ENCODE data around the gene MAPT. TPM values are rescaled to one million over a fixed set of nuclear protein-coding genes. Genes with fewer than 3 reads are reported as not detected.

MAPT gene
- total RNA-seq, 2 experiments from 2014 or later: 0.69 to 0.74 TPM

DNA sequence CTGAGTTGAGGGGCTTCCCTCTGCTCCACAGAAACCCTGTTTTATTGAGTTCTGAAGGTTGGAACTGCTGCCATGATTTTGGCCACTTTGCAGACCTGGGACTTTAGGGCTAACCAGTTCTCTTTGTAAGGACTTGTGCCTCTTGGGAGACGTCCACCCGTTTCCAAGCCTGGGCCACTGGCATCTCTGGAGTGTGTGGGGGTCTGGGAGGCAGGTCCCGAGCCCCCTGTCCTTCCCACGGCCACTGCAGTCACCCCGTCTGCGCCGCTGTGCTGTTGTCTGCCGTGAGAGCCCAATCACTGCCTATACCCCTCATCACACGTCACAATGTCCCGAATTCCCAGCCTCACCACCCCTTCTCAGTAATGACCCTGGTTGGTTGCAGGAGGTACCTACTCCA lies 130.7 kb downstream of the MAPT start:
- peaks cover 14% of the 10 kb centered on the region for H3K4me1 Mint-ChIP-seq
- H3K36me3 Mint-ChIP-seq: peaks cover 6% of the 10 kb centered on the region
- no peak for ATAC-seq (ENCODE audit: low read depth)
- no peak overlapping the region for H3K27ac Mint-ChIP-seq
- no peaks in the 10 kb centered on the region for H3K27me3 Mint-ChIP-seq
- H3K4me3 Mint-ChIP-seq: no peak overlapping the region
- no peak for DNase-seq
- POLR2A ChIA-PET: no interaction called here
- no peaks in the 10 kb centered on the region for H3K9me3 Mint-ChIP-seq

DNA sequence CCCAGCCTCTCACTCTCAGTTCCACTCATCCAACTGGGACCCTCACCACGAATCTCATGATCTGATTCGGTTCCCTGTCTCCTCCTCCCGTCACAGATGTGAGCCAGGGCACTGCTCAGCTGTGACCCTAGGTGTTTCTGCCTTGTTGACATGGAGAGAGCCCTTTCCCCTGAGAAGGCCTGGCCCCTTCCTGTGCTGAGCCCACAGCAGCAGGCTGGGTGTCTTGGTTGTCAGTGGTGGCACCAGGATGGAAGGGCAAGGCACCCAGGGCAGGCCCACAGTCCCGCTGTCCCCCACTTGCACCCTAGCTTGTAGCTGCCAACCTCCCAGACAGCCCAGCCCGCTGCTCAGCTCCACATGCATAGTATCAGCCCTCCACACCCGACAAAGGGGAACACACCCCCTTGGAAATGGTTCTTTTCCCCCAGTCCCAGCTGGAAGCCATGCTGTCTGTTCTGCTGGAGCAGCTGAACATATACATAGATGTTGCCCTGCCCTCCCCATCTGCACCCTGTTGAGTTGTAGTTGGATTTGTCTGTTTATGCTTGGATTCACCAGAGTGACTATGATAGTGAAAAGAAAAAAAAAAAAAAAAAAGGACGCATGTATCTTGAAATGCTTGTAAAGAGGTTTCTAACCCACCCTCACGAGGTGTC lies 131.3 kb downstream of the MAPT start:
- ATAC-seq (ENCODE audit: low read depth): no peak
- Mint-ChIP-seq H3K36me3 (peaks cover 7% of the 10 kb centered on the region), H3K4me3 (no peak overlapping the region), H3K27ac (peak overlapping the region; percentile 52), H3K4me1 (peaks cover 10% of the 10 kb centered on the region), H3K27me3 (no peaks in the 10 kb centered on the region), H3K9me3 (no peaks in the 10 kb centered on the region)
- POLR2A ChIA-PET: interaction anchor here (0.7 kb wide), 1 partner anchor 187 kb away, joined by 5 read pairs; no protein-coding TSS in a partner anchor
- DNase-seq: no peak

DNA sequence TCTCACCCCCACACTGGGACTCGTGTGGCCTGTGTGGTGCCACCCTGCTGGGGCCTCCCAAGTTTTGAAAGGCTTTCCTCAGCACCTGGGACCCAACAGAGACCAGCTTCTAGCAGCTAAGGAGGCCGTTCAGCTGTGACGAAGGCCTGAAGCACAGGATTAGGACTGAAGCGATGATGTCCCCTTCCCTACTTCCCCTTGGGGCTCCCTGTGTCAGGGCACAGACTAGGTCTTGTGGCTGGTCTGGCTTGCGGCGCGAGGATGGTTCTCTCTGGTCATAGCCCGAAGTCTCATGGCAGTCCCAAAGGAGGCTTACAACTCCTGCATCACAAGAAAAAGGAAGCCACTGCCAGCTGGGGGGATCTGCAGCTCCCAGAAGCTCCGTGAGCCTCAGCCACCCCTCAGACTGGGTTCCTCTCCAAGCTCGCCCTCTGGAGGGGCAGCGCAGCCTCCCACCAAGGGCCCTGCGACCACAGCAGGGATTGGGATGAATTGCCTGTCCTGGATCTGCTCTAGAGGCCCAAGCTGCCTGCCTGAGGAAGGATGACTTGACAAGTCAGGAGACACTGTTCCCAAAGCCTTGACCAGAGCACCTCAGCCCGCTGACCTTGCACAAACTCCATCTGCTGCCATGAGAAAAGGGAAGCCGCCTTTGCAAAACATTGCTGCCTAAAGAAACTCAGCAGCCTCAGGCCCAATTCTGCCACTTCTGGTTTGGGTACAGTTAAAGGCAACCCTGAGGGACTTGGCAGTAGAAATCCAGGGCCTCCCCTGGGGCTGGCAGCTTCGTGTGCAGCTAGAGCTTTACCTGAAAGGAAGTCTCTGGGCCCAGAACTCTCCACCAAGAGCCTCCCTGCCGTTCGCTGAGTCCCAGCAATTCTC lies 132.1 kb downstream of the MAPT start:
- H3K27me3 Mint-ChIP-seq: no peaks in the 10 kb centered on the region
- no peak overlapping the region for H3K4me3 Mint-ChIP-seq
- no peak overlapping the region for H3K27ac Mint-ChIP-seq
- DNase-seq (no peak), ATAC-seq (ENCODE audit: low read depth) (no peak)
- H3K4me1 Mint-ChIP-seq: peaks cover 11% of the 10 kb centered on the region
- peaks cover 12% of the 10 kb centered on the region for H3K36me3 Mint-ChIP-seq
- H3K9me3 Mint-ChIP-seq: no peaks in the 10 kb centered on the region
- POLR2A ChIA-PET: no interaction called here

DNA sequence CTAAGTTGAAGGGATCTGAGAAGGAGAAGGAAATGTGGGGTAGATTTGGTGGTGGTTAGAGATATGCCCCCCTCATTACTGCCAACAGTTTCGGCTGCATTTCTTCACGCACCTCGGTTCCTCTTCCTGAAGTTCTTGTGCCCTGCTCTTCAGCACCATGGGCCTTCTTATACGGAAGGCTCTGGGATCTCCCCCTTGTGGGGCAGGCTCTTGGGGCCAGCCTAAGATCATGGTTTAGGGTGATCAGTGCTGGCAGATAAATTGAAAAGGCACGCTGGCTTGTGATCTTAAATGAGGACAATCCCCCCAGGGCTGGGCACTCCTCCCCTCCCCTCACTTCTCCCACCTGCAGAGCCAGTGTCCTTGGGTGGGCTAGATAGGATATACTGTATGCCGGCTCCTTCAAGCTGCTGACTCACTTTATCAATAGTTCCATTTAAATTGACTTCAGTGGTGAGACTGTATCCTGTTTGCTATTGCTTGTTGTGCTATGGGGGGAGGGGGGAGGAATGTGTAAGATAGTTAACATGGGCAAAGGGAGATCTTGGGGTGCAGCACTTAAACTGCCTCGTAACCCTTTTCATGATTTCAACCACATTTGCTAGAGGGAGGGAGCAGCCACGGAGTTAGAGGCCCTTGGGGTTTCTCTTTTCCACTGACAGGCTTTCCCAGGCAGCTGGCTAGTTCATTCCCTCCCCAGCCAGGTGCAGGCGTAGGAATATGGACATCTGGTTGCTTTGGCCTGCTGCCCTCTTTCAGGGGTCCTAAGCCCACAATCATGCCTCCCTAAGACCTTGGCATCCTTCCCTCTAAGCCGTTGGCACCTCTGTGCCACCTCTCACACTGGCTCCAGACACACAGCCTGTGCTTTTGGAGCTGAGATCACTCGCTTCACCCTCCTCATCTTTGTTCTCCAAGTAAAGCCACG lies 133.0 kb downstream of the MAPT start:
- DNase-seq (no peak), ATAC-seq (ENCODE audit: low read depth) (no peak)
- POLR2A ChIA-PET: no interaction called here
- H3K27me3 Mint-ChIP-seq: no peaks in the 10 kb centered on the region
- H3K36me3 Mint-ChIP-seq: peaks cover 13% of the 10 kb centered on the region
- peak overlapping the region; percentile 34 for H3K27ac Mint-ChIP-seq
- no peak overlapping the region for H3K4me3 Mint-ChIP-seq
- H3K9me3 Mint-ChIP-seq: no peaks in the 10 kb centered on the region
- peaks cover 11% of the 10 kb centered on the region for H3K4me1 Mint-ChIP-seq

DNA sequence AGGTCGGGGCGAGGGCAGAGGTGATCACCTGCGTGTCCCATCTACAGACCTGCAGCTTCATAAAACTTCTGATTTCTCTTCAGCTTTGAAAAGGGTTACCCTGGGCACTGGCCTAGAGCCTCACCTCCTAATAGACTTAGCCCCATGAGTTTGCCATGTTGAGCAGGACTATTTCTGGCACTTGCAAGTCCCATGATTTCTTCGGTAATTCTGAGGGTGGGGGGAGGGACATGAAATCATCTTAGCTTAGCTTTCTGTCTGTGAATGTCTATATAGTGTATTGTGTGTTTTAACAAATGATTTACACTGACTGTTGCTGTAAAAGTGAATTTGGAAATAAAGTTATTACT lies 133.6 kb downstream of the MAPT start:
- H3K9me3 Mint-ChIP-seq: no peaks in the 10 kb centered on the region
- no peak overlapping the region for H3K27ac Mint-ChIP-seq
- H3K4me3 Mint-ChIP-seq: no peak overlapping the region
- ATAC-seq (ENCODE audit: low read depth) (no peak), DNase-seq (no peak)
- peaks cover 16% of the 10 kb centered on the region for H3K36me3 Mint-ChIP-seq
- H3K27me3 Mint-ChIP-seq: no peaks in the 10 kb centered on the region
- H3K4me1 Mint-ChIP-seq: peaks cover 11% of the 10 kb centered on the region
- POLR2A ChIA-PET: no interaction called here

DNA sequence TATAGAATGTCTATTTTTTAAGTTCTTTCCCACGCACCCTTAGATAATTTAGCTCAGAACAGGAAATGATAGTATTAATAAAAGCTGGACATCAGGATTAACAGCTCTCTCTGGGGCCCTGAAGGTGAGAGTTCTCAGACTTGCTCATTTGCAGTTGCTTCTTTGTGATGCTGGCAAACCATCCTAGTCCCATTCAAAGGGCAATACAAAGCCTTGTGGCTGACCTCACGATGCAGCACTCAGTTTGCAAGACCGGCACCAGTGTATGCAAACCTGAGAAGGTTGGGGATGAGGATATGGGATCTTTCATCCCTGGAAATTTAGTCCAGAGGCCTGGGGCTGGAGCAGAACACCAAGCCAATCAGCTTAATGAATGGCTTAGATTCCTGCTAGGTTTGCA lies 134.0 kb downstream of the MAPT start:
- POLR2A ChIA-PET: no interaction called here
- Mint-ChIP-seq H3K9me3 (no peaks in the 10 kb centered on the region), H3K4me1 (peaks cover 11% of the 10 kb centered on the region), H3K36me3 (peaks cover 16% of the 10 kb centered on the region), H3K27ac (no peak overlapping the region), H3K4me3 (no peak overlapping the region), H3K27me3 (no peaks in the 10 kb centered on the region)
- no peak for DNase-seq
- ATAC-seq (ENCODE audit: low read depth): no peak

DNA sequence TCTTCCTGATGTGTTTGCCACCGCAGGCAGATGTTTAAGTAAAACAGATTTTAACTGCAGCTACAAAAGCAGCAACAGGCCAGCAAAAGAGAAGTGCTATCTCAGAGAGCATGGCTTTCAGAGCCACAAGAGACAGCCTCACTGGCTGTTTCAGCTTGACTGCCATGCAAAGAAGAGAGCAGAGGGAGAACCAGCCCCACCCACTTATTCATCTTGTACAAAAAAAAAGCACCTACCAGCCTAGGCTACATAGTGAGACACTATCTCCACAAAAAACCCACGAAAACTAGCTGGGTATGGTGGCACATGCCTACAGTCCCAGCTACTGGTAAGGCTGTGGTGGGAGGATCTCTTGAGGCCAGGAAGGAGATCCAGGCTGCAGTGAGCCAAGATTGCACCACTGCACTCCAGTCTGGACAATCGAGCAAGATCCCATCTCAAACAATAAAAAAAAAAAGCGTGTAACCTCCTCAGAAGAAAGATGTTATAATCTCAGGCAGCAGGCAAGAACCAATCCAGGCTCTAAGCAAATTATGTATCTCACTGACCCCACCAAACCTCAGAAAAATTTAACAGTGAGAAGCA lies 134.7 kb downstream of the MAPT start:
- no peak overlapping the region for H3K4me3 Mint-ChIP-seq
- DNase-seq (no peak), ATAC-seq (ENCODE audit: low read depth) (no peak)
- H3K9me3 Mint-ChIP-seq: no peaks in the 10 kb centered on the region
- H3K27ac Mint-ChIP-seq: no peak overlapping the region
- POLR2A ChIA-PET: no interaction called here
- peaks cover 16% of the 10 kb centered on the region for H3K36me3 Mint-ChIP-seq
- H3K27me3 Mint-ChIP-seq: no peaks in the 10 kb centered on the region
- peaks cover 11% of the 10 kb centered on the region for H3K4me1 Mint-ChIP-seq

DNA sequence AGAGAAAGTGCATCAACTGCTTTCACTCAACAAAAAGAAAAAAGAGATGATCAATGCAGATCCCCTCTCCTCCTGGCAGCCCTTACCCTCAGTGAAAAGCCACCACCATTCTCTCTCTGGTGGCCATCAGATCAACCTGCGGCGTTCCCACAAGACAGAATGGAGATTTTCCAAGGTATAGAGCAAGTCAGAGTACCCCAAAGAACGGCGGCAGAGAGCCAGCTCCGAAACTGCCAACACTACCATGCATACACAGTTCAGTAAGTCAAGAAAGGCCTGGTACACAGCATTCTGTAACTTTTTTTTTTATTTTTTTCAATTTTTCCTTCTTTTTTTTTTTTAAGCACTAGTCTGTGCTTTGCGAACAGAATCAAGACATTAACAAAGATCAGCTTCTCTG lies 135.3 kb downstream of the MAPT start:
- H3K36me3 Mint-ChIP-seq: peaks cover 18% of the 10 kb centered on the region
- POLR2A ChIA-PET: no interaction called here

DNA sequence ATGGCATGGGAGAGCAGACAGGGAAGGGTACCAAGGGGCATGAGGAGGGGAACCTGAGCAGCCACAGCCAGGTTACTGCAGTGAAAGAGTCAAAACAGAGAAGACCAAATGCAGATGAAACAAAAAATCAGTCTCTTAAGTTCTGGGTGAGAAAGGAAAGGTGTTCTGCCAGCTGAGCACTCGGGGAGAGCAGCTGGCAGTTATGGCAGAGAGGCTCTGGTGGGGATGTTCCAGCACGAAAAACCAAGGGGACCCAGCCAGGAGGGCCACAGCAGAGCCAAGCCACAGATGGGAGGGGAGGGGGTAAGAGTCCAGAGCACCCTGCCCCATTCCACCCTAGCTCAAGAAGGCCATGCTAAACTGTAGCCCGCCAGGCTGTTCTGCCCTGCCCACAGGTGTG lies 136.4 kb downstream of the MAPT start:
- POLR2A ChIA-PET: no interaction called here
- Mint-ChIP-seq H3K9me3 (no peaks in the 10 kb centered on the region), H3K4me1 (peaks cover 16% of the 10 kb centered on the region), H3K27me3 (no peaks in the 10 kb centered on the region), H3K36me3 (peaks cover 19% of the 10 kb centered on the region), H3K4me3 (no peak overlapping the region), H3K27ac (peak overlapping the region; percentile 31)
- ATAC-seq (ENCODE audit: low read depth) (no peak), DNase-seq (no peak)

More for the DNA sequence above, 135.3 kb downstream of the MAPT start:
- Mint-ChIP-seq H3K27me3 (no peaks in the 10 kb centered on the region), H3K4me3 (no peak overlapping the region), H3K4me1 (peaks cover 11% of the 10 kb centered on the region), H3K9me3 (no peaks in the 10 kb centered on the region), H3K27ac (no peak overlapping the region)
- DNase-seq (no peak), ATAC-seq (ENCODE audit: low read depth) (no peak)

DNA sequence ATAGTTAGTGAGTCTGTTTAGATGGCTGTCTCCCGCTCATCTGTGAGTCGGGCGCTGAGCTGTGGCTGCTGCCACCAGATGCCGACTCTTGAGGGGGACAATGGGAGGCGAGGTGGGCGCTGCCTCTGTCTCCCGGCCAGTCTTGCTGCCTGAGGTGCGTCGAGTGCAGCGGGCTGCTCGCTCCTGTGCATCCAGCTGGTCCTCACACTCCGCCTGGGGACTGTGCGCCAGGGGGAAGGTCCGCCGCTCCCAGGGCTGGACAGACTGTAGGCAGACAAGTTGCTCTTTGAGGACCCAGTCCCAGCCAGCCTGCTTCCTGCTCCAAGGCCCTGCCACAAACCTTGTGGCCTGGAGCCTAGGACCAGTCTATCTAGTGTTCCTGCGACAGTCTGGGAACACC lies 137.1 kb downstream of the MAPT start:
- POLR2A ChIA-PET: no interaction called here
- no peak overlapping the region for H3K27ac Mint-ChIP-seq

DNA sequence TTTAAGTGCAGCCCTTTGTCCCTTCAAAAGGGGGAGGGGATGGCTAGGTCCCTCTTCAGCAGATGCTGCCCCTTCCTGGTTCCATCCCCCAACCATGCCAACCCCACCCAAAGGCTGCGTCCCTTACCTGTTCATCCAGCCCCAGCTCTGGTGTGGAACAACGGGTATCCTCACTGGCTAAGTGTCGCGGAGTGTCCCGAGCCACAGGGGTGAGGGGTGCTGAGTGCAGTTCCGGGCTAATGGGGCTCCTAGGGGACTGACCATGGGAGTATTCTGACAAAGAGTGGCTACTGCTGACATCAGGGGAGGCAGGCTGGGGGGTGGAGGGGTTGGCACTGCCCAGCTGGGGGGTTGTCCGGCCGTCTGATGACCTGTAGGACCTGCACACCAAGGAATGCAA lies 137.6 kb downstream of the MAPT start:
- POLR2A ChIA-PET: no interaction called here
- no peak for ATAC-seq (ENCODE audit: low read depth)
- Mint-ChIP-seq H3K4me3 (no peak overlapping the region), H3K9me3 (no peaks in the 10 kb centered on the region), H3K27me3 (no peaks in the 10 kb centered on the region), H3K4me1 (peaks cover 18% of the 10 kb centered on the region), H3K36me3 (peaks cover 22% of the 10 kb centered on the region), H3K27ac (no peak overlapping the region)
- DNase-seq: no peak

More for the DNA sequence above, 137.1 kb downstream of the MAPT start:
- Mint-ChIP-seq H3K4me1 (peaks cover 16% of the 10 kb centered on the region), H3K36me3 (peaks cover 19% of the 10 kb centered on the region), H3K4me3 (no peak overlapping the region), H3K9me3 (no peaks in the 10 kb centered on the region), H3K27me3 (no peaks in the 10 kb centered on the region)
- DNase-seq (no peak), ATAC-seq (ENCODE audit: low read depth) (no peak)

DNA sequence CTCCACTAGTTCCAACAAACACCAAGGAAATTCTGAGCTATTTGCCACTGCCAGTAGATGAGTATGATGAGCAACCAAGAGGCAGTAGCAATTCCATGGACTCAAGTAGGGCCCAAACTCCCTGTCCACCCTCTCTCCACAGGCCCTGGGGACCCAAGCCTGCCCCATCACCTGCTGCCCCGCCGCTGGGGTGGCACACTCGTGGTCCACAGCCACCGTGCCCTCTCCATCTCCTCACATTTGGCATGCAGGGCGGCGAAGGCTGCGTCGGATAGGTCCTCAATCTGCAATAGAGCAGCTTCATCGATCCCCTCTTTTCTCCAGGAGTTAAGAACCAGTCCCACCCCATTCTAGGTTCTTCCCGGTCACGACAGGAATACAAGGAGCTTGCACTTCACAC lies 138.6 kb downstream of the MAPT start:
- Mint-ChIP-seq H3K36me3 (peaks cover 26% of the 10 kb centered on the region), H3K27me3 (no peaks in the 10 kb centered on the region), H3K4me1 (peaks cover 12% of the 10 kb centered on the region), H3K4me3 (no peak overlapping the region), H3K9me3 (no peaks in the 10 kb centered on the region), H3K27ac (no peak overlapping the region)
- DNase-seq (no peak), ATAC-seq (ENCODE audit: low read depth) (no peak)
- POLR2A ChIA-PET: interaction anchor here (0.7 kb wide), 1 partner anchor 11 kb away, joined by 3 read pairs; no protein-coding TSS in a partner anchor

DNA sequence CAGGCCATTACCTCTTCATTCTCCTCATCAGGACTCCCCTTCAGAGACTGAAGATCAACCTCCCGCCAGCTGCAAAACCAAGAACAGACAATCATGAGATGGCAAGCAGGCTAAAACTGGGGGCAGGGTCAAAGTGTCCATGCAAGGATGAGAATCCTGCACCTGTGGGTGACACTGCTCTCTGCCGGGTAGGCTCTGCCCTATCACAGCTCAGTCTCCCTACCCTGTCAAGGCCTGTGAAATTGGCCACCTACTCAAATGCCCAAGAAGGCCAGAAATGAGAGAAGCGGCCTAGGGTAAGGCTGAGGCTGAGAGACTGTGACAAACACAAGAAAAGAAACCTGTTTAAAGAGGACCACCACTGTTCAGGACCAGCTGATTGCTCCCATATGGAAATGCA lies 139.0 kb downstream of the MAPT start:
- H3K27me3 Mint-ChIP-seq: no peaks in the 10 kb centered on the region
- H3K27ac Mint-ChIP-seq: no peak overlapping the region
- POLR2A ChIA-PET: interaction anchor here (0.7 kb wide), 1 partner anchor 11 kb away, joined by 3 read pairs; no protein-coding TSS in a partner anchor
- peaks cover 14% of the 10 kb centered on the region for H3K4me1 Mint-ChIP-seq
- ATAC-seq (ENCODE audit: low read depth) (no peak), DNase-seq (no peak)
- no peak overlapping the region for H3K4me3 Mint-ChIP-seq
- H3K9me3 Mint-ChIP-seq: no peaks in the 10 kb centered on the region
- peaks cover 30% of the 10 kb centered on the region for H3K36me3 Mint-ChIP-seq

All from activated naive CD8-positive, alpha-beta T cell treated with anti-CD3 and anti-CD28 coated beads, Interleukin-2, amount 10 ng/mL, durations not matched to agents 7 days and 5 days (primary cell).